ENCODE data around the gene INSRR. TPM values are rescaled to one million over a fixed set of nuclear protein-coding genes. Genes with fewer than 3 reads are reported as not detected.
A peak's percentile ranks its signal among the peaks of the same experiment; 100 is the strongest.

Gene INSRR
- total RNA-seq (not detected), polyA plus RNA-seq (ENCODE audit: insufficient read length in 6 of 6) (under 1 TPM in 4 of 6 donors, not detected in 2; 0.03 to 0.06 (median 0.04) TPM)
- long read RNA-seq, donor 1 = 0 reads
- long read RNA-seq, donor 2 = 0 reads
- long read RNA-seq, donor 3 = 0 reads
- long read RNA-seq, donor 4 = 0 reads
- long read RNA-seq, donor 5 = 0 reads
- long read RNA-seq, donor 6 = 0 reads
- long read RNA-seq, donor 7 = 0 reads
- long read RNA-seq, donor 8 = 0 reads
- long read RNA-seq, donor 9 = 0 reads
- long read RNA-seq, donor 10 = 0 reads
- long read RNA-seq, donor 11 = 0 reads
- long read RNA-seq, donor 12 = 0 reads

DNA sequence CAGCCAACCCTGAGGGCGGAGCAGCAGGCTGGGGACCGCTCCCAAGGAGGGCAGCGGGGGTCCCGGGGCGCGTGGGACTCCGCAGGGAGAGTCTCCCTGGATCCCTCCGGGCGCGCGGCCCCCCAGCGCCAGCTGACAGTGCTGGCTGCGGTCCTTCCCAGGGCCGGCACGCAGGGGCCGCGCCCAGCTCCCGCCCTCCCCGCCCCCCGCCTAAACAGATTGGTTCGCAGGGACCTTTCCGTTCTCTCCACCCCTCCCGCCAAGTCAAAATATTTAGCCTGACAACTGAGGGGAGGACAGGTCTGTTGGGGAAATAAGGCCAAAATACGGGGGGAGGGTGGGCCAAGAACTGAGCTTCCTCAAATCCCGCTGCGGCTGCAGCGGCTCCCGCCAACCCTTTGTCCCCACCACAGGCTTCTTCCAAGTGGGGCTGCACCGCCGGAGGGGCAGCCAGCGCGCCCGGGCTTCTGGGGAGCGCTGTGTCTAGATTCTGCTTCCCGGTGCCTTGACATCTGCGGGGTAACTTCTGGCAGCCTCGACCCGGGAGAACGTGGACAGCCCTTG lies at the start of gene INSRR:
Gene INSRR, minus strand, starts transcription at position 159 of the 564 bp plus-strand sequence. CDS start 496 bp downstream, outside the sequence.
- no peak for ATAC-seq
- Histone ChIP-seq H3K27ac (no peak within 1 kb of the TSS), H3K9me3 (no peaks in the 10 kb centered on the region), H3K36me3 (no peaks in the 10 kb centered on the region), H3K27me3 (peaks cover 48 to 79% of the 10 kb centered on the region in 2 donors), H3K4me3 (peak within 1 kb of the TSS; percentile 5 to 12), H3K4me1 (peaks cover 15 to 24% of the 10 kb centered on the region in 2 donors)
- TF ChIP-seq, protein P1, sequence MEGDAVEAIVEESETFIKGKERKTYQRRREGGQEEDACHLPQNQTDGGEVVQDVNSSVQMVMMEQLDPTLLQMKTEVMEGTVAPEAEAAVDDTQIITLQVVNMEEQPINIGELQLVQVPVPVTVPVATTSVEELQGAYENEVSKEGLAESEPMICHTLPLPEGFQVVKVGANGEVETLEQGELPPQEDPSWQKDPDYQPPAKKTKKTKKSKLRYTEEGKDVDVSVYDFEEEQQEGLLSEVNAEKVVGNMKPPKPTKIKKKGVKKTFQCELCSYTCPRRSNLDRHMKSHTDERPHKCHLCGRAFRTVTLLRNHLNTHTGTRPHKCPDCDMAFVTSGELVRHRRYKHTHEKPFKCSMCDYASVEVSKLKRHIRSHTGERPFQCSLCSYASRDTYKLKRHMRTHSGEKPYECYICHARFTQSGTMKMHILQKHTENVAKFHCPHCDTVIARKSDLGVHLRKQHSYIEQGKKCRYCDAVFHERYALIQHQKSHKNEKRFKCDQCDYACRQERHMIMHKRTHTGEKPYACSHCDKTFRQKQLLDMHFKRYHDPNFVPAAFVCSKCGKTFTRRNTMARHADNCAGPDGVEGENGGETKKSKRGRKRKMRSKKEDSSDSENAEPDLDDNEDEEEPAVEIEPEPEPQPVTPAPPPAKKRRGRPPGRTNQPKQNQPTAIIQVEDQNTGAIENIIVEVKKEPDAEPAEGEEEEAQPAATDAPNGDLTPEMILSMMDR (IDR thresholded peaks at IDR 0.05) = no peak
- DNase-seq = no peak
- intact Hi-C loops (cut with DNase I) = no loop called here

- Histone ChIP-seq H3K4me1 (peaks cover 4 to 11% of the 10 kb centered on the region in 2 donors), H3K9me3 (no peaks in the 10 kb centered on the region), H3K36me3 (peaks cover 0 to 5% of the 10 kb centered on the region in 2 donors), H3K4me3 (no peak overlapping the region), H3K27me3 (peaks cover 0 to 28% of the 10 kb centered on the region in 2 donors), H3K27ac (no peak overlapping the region)
- ATAC-seq (no peak), DNase-seq (peak in 1 of 4 donors; percentile 76)
- intact Hi-C loops (cut with DNase I) = no loop called here
- TF ChIP-seq, protein P1 (IDR thresholded peaks at IDR 0.05) = no peak
Measured at GRCh38 chr1:156908541-156908940, 49.6 kb upstream of the INSRR start.

GRCh38 chr1:156906206-156906906 lies 47.4 kb upstream of the INSRR start:
- Histone ChIP-seq H3K4me3 (no peak overlapping the region), H3K27me3 (peaks cover 0 to 28% of the 10 kb centered on the region in 2 donors), H3K9me3 (no peaks in the 10 kb centered on the region), H3K4me1 (peaks cover 4 to 13% of the 10 kb centered on the region in 2 donors), H3K36me3 (no peaks in the 10 kb centered on the region), H3K27ac (no peak overlapping the region)
- ATAC-seq = no peak
- peak in 1 of 4 donors; percentile 39 for DNase-seq
- intact Hi-C loops (cut with DNase I) = no loop called here
- TF ChIP-seq, protein P1 (IDR thresholded peaks at IDR 0.05) = no peak

DNA sequence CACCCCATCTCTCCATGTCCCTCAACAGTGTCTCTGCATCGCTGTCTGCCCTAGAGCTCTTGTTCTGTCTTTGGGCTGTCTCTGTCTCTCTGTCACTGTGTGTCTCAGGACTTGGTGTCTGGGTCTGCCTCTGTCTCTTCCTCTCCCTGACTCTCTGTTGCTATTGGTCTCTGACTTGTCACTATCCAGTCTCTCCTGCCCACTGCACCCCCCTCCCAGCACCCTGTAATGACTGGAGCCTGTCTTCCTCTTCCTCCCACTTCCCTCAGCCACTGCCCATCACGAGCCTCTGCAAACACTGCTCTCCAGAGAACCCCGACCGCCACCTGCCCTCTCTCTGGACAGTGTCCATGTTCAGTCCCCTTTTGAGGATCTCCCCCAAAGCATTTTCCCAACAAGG lies 46.7 kb upstream of the INSRR start:
- H3K36me3 ChIP-seq = no peaks in the 10 kb centered on the region
- no peak overlapping the region for H3K4me3 ChIP-seq
- no peak for ATAC-seq
- no peak overlapping the region for H3K27ac ChIP-seq
- H3K4me1 ChIP-seq = peaks cover 4 to 15% of the 10 kb centered on the region in 2 donors
- no peaks in the 10 kb centered on the region for H3K9me3 ChIP-seq
- peaks cover 0 to 28% of the 10 kb centered on the region in 2 donors for H3K27me3 ChIP-seq
- intact Hi-C loops (cut with DNase I) = no loop called here
- TF ChIP-seq, protein P1 (IDR thresholded peaks at IDR 0.05) = no peak
- DNase-seq = peak in 1 of 4 donors; percentile 13

- Histone ChIP-seq H3K4me3 (no peak overlapping the region), H3K4me1 (peaks cover 4 to 15% of the 10 kb centered on the region in 2 donors), H3K27ac (no peak overlapping the region), H3K9me3 (no peaks in the 10 kb centered on the region), H3K36me3 (no peaks in the 10 kb centered on the region), H3K27me3 (peaks cover 0 to 27% of the 10 kb centered on the region in 2 donors)
- TF ChIP-seq, protein P1 (IDR thresholded peaks at IDR 0.05) = no peak
- ATAC-seq (no peak), DNase-seq (peak in 1 of 4 donors; percentile 43)
- intact Hi-C loops (cut with DNase I) = no loop called here
Measured at GRCh38 chr1:156905176-156905575, 46.3 kb upstream of the INSRR start.
